Measurements from ENCODE around the gene NUCKS1. TPM values are rescaled to one million over a fixed set of nuclear protein-coding genes. Genes with fewer than 3 reads are reported as not detected.

The NUCKS1 gene
- total RNA-seq, 1 experiment from 2014 or later, result 427 TPM

GRCh38 chr1:205783433-205783795 lies 33.4 kb upstream of the NUCKS1 start:
- Histone ChIP-seq H4K5ac (ENCODE audit: insufficient read length, low read depth, low read length) (no peak overlapping the region), H2AK5ac (ENCODE audit: insufficient read length, low read length) (no peak overlapping the region), H2AFZ (ENCODE audit: low read length) (no peak overlapping the region), H3K56ac (ENCODE audit: insufficient read length, low read depth, low read length) (no peak overlapping the region), H3K14ac (ENCODE audit: insufficient read depth, low read length) (no peak overlapping the region; the same call in 1 of the 2 replicates), H2BK20ac (ENCODE audit: low read depth, low read length, poor library complexity, severe bottlenecking) (no peak overlapping the region), H3K79me1 (ENCODE audit: insufficient read depth, low read depth, low read length, poor library complexity, severe bottlenecking) (no peaks in the 10 kb centered on the region), H3K9ac (ENCODE audit: extremely low read depth, insufficient read length, low read length) (no peak overlapping the region), H3K79me2 (ENCODE audit: insufficient read depth, low read length) (no peaks in the 10 kb centered on the region), H3K23me2 (ENCODE audit: insufficient read length, low read depth, low read length, poor library complexity, severe bottlenecking) (no peaks in the 10 kb centered on the region), H3K27ac (ENCODE audit: insufficient read length, low read depth, low read length) (no peak overlapping the region), H4K8ac (replicated peaks; ENCODE audit: insufficient read length, low read depth, low read length) (no peak overlapping the region), H3K4ac (ENCODE audit: low read depth, low read length) (no peak overlapping the region), H3K23ac (ENCODE audit: insufficient read length, low read depth, low read length) (no peak overlapping the region), H4K91ac (ENCODE audit: insufficient read length, low read depth, low read length) (no peak overlapping the region), H2BK15ac (ENCODE audit: low read depth, low read length) (no peak overlapping the region), H3K9me3 (ENCODE audit: control insufficient read depth, low read depth, low read length) (no peaks in the 10 kb centered on the region), H3K4me1 (ENCODE audit: insufficient read depth, low read length) (no peaks in the 10 kb centered on the region), H2BK120ac (ENCODE audit: low read depth, low read length, poor library complexity, severe bottlenecking) (no peak overlapping the region), H3K18ac (ENCODE audit: insufficient read length, low read depth, low read length) (no peak overlapping the region), H2BK12ac (ENCODE audit: insufficient read length, low read depth, low read length) (no peak overlapping the region), H3T11ph (ENCODE audit: low read length) (no peak overlapping the region), H4K20me1 (ENCODE audit: control insufficient read depth, insufficient read depth, insufficient read length) (no peaks in the 10 kb centered on the region), H3K4me2 (ENCODE audit: insufficient read depth, insufficient read length, low read length) (no peak overlapping the region), H2BK5ac (ENCODE audit: insufficient read length, low read length) (no peak overlapping the region), H3K27me3 (ENCODE audit: insufficient read depth, low read length) (no peaks in the 10 kb centered on the region)
- H3K36me3 Mint-ChIP-seq (ENCODE audit: insufficient read depth in 1 of 3, low read depth in 3 of 3), result no peaks in the 10 kb centered on the region
- no peak for TF ChIP-seq CTCF (conservative IDR thresholded peaks at IDR 0.05)
- H3K27me3 Mint-ChIP-seq (ENCODE audit: low read depth), result no peaks in the 10 kb centered on the region; the same call in 1 of the 2 replicates
- no peaks in the 10 kb centered on the region for H3K4me1 Mint-ChIP-seq
- DNase-seq, result no peak
- no peaks in the 10 kb centered on the region for H3K9me3 Mint-ChIP-seq
- H3K27ac Mint-ChIP-seq, result no peak overlapping the region
- H3K4me3 Mint-ChIP-seq, result no peak overlapping the region

All from H9 (cell line).